Mesendoderm (in vitro differentiated cells): ENCODE data around the gene IL22.

Experiments
- DNase-seq: peaks from one replicate; pipeline ENCODE4 v3.0.0; 2013
- H2AK5ac ChIP-seq: 2 replicates; pipeline ENCODE4 v1.6.1; 2013; ENCODE audit warnings: low read length, inconsistent platforms
- H2BK120ac ChIP-seq: 2 replicates; pipeline ENCODE4 v1.6.1; 2013; ENCODE audit warnings: low read depth, mild to moderate bottlenecking, low read length, moderate library complexity, mixed read lengths
- H2BK15ac ChIP-seq: replicated peaks from 2 replicates; pipeline ENCODE4 v1.6.1; 2013; ENCODE audit warnings: low read depth, mild to moderate bottlenecking, moderate library complexity
- H2BK5ac ChIP-seq: 2 replicates; pipeline ENCODE4 v1.6.1; 2013; ENCODE audit warnings: low read length, inconsistent platforms
- H3K18ac ChIP-seq: 2 replicates; pipeline ENCODE4 v1.6.1; 2013; ENCODE audit warnings: mild to moderate bottlenecking, low read length, mixed read lengths
- H3K23ac ChIP-seq: one replicate; pipeline ENCODE4 v1.6.1; 2013; ENCODE audit warnings: low read length
- H3K27ac ChIP-seq: 2 replicates; pipeline ENCODE4 v1.5.1; 2013; ENCODE audit warnings: low read depth, mild to moderate bottlenecking, inconsistent platforms, low read length, moderate library complexity
- H3K27me3 ChIP-seq: 2 replicates; pipeline ENCODE4 v1.6.1; 2013; ENCODE audit warnings: low read length, control low read depth, mild to moderate bottlenecking, inconsistent platforms; ENCODE audit not compliant: insufficient read depth, poor library complexity
- H3K36me3 ChIP-seq: 2 replicates; pipeline ENCODE4 v1.6.1; 2013; ENCODE audit warnings: low read length, inconsistent platforms; ENCODE audit not compliant: control insufficient read depth, insufficient read depth
- H3K4ac ChIP-seq: one replicate; pipeline ENCODE4 v1.6.1; 2013; ENCODE audit warnings: low read depth, mild to moderate bottlenecking, low read length, moderate library complexity
- H3K4me1 ChIP-seq: 2 replicates; pipeline ENCODE4 v1.6.1; 2013; ENCODE audit warnings: low read depth, low read length, inconsistent platforms; ENCODE audit not compliant: control insufficient read depth
- H3K4me2 ChIP-seq: 2 replicates; pipeline ENCODE4 v1.6.1; 2013; ENCODE audit warnings: low read length
- H3K4me3 ChIP-seq: 2 replicates; pipeline ENCODE4 v1.5.1; 2013; ENCODE audit warnings: mild to moderate bottlenecking, low read length
- H3K56ac ChIP-seq: one replicate; pipeline ENCODE4 v1.6.1; 2013; ENCODE audit warnings: low read length
- H3K79me1 ChIP-seq: 2 replicates; pipeline ENCODE4 v1.6.1; 2013; ENCODE audit warnings: low read length, inconsistent platforms
- H3K79me2 ChIP-seq: 2 replicates; pipeline ENCODE4 v1.6.1; 2013; ENCODE audit warnings: mild to moderate bottlenecking, low read length; ENCODE audit not compliant: control insufficient read depth, insufficient read depth
- H3K9ac ChIP-seq: 2 replicates; pipeline ENCODE4 v1.6.1; 2013; ENCODE audit warnings: low read length, inconsistent platforms
- H4K5ac ChIP-seq: one replicate; pipeline ENCODE4 v1.6.1; 2013; ENCODE audit warnings: low read length
- H4K8ac ChIP-seq: one replicate; pipeline ENCODE4 v1.6.1; 2013; ENCODE audit warnings: low read depth, mild to moderate bottlenecking, control low read depth, low read length, moderate library complexity
- WGBS: extraction: QIAGEN DNeasy Blood & Tissue Kit; methylation state at CpG from one replicate; pipeline ENCODE4 v1.1.7; 2013; ENCODE audit warnings: low lambda C conversion rate, missing lambda C conversion rate; ENCODE audit not compliant: insufficient coverage; ENCODE audit errors: extremely low coverage; 5-methylcytosine and 5-hydroxymethylcytosine counted together

The IL22 gene

DNA sequence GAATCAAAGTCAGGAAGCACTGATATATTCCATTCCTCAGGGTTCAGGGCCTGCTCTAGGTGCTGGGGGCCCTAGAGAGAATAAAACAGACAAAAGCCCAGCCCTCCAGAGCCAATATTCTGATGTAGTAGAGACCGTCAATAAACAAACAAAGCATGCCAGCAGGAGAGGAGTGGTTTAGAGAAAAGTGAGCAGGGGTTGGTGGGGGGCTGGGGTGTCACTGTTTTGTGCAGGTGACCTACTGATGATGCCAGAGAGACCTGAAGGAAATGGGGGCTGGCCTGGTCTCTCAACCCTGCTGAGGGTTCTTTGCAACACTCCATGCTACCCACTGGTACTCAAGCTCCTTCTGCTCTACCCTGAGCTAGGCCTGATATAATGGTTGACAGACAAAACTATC, 54.3 kb downstream of the IL22 start:
- no peak overlapping the region for H4K8ac ChIP-seq
- no peak overlapping the region for H2BK5ac ChIP-seq
- H3K4me3 ChIP-seq = no peak overlapping the region
- no peak overlapping the region for H2BK120ac ChIP-seq
- H2BK15ac ChIP-seq = no peak overlapping the region
- H3K27ac ChIP-seq = no peak overlapping the region
- H3K36me3 ChIP-seq = no peaks in the 10 kb centered on the region
- no peak overlapping the region for H3K4ac ChIP-seq
- H3K27me3 ChIP-seq = no peaks in the 10 kb centered on the region
- H3K56ac ChIP-seq = no peak overlapping the region
- H4K5ac ChIP-seq = no peak overlapping the region
- H3K79me1 ChIP-seq = no peaks in the 10 kb centered on the region
- no peak for DNase-seq
- no peaks in the 10 kb centered on the region for H3K79me2 ChIP-seq
- no CpG with 5 or more reads among the region's 1 CpG for WGBS
- no peak overlapping the region for H3K18ac ChIP-seq
- H3K4me2 ChIP-seq = no peak overlapping the region
- peaks cover 4% of the 10 kb centered on the region for H3K4me1 ChIP-seq
- H3K23ac ChIP-seq = no peak overlapping the region
- H3K9ac ChIP-seq = no peak overlapping the region
- no peak overlapping the region for H2AK5ac ChIP-seq

DNA sequence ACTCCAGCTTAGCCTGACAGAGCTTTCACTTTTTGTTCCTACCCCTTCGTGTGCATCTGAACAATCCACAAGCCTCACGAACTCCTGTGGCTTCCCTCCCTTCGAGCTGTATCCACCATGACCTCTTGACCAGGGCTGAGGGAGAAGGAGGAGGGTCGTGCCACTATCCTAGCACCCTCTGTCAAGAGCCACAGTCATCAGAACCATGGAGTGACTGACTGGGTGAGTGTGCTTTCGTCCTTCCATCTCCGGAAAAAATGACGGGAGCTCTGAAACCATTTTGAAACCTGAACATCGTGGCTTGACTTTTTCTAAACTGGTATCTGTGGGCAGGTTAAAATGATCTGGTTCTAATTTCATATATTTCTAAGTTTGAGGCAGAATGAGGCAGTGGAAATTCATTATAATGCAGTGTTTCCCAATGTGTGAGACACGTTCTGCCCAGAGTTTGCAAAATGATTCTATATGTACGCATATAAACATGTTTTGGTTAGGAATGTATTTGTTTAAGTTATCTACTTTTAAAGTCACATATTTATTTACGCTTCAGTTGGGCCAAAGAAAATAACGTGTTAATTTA, 54.8 kb downstream of the IL22 start:
- no peak overlapping the region for H3K18ac ChIP-seq

More for the DNA sequence above, 54.8 kb downstream of the IL22 start:
- Histone ChIP-seq H3K27me3 (no peaks in the 10 kb centered on the region), H2BK15ac (no peak overlapping the region), H3K79me2 (no peaks in the 10 kb centered on the region), H3K4me1 (peaks cover 2% of the 10 kb centered on the region), H3K79me1 (no peaks in the 10 kb centered on the region), H3K56ac (no peak overlapping the region), H4K8ac (no peak overlapping the region), H3K4ac (no peak overlapping the region), H3K4me3 (no peak overlapping the region), H4K5ac (no peak overlapping the region), H2BK120ac (no peak overlapping the region), H2AK5ac (no peak overlapping the region), H3K4me2 (no peak overlapping the region), H3K27ac (no peak overlapping the region), H3K23ac (no peak overlapping the region), H2BK5ac (no peak overlapping the region), H3K36me3 (no peaks in the 10 kb centered on the region), H3K9ac (no peak overlapping the region)
- no CpG with 5 or more reads among the region's 12 CpGs for WGBS
- DNase-seq = no peak
